K562 (cell line): ENCODE data around the gene GULP1.

Experiments
- EP400 ChIP-seq: fragments of 450-650 bp; IDR thresholded peaks from 2 replicates; pipeline ENCODE4 v1.6.1; 2017; ENCODE audit warnings: antibody characterized with exemption, mild to moderate bottlenecking, moderate library complexity
- MXI1 ChIP-seq: IDR thresholded peaks from 2 replicates; pipeline ENCODE4 v1.6.1; 2011; ENCODE audit warnings: low read depth, mild to moderate bottlenecking, improper control_type of control experiment, low read length
- RBM17 ChIP-seq: fragments of 200-400 bp; formaldehyde crosslinking; IDR thresholded peaks from 2 replicates; pipeline ENCODE4 v1.6.1; 2017; ENCODE audit warnings: low read depth, mild to moderate bottlenecking, low read length, borderline replicate concordance
- TEAD4 ChIP-seq, 2 experiments: sonication (generic) in 1 of 2; formaldehyde crosslinking in 1 of 2; IDR thresholded peaks; 2 replicates each; pipeline versions ENCODE4 v1.6.1 to v1.8.0; 2012 to 2022; ENCODE audit warnings: borderline replicate concordance in 1 of 2, inconsistent platforms in 1 of 2, low read length in 1 of 2, mild to moderate bottlenecking in 1 of 2, missing genetic modification reagents in 1 of 2
- TF ChIP-seq, protein P1 (sequence below), 3 experiments: IDR thresholded peaks in 2 of 3; conservative IDR thresholded peaks in 1 of 3; 2 replicates each; pipeline ENCODE4 v1.5.1; 2011 to 2012; ENCODE audit warnings: low read length in 3 of 3, mild to moderate bottlenecking in 3 of 3, control low read depth in 2 of 3, improper control_type of control experiment in 1 of 3, inconsistent platforms in 1 of 3, low read depth in 1 of 3, mixed read lengths in 1 of 3, moderate library complexity in 1 of 3; ENCODE audit not compliant: insufficient read depth in 2 of 3
- TF ChIP-seq, protein P2 (sequence below): fragments of 450-650 bp; formaldehyde crosslinking; IDR thresholded peaks from 2 replicates; pipeline ENCODE4 v1.4.0; 2020; ENCODE audit warnings: mild to moderate bottlenecking, mixed read lengths

DNA sequence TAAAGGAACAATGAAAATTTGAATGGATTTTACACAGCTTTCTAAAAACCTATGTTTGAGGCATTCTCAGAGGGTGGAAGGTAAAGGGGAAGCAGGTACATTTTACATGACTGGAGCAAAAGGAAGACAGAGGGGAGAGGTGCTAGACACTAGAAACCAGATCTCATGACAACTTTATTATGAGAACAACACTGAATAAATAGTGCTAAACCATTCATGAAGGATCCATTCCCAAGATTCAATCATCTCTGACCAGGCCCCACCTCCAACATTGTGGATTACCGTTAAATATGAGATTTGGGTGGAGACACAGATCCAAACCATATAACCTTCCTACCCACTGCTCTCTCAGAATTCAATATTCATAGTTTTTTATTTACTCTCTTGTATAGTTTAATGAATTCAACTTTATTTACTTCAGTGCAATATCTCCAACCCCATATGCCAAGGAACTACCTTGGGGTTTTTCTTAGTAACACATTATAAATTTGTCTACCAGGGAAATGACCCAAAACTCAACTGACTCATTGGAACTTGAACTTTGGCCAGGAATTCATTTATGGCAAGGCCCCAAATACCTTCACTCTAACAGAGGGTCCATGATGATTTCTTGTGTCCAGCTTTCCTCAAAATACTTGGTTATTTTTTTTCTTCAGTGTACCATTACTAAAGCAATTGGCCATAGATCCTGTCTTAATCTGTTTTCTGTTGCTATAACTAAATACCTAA, 317.8 kb downstream of the GULP1 start:
- TF ChIP-seq, protein P1, sequence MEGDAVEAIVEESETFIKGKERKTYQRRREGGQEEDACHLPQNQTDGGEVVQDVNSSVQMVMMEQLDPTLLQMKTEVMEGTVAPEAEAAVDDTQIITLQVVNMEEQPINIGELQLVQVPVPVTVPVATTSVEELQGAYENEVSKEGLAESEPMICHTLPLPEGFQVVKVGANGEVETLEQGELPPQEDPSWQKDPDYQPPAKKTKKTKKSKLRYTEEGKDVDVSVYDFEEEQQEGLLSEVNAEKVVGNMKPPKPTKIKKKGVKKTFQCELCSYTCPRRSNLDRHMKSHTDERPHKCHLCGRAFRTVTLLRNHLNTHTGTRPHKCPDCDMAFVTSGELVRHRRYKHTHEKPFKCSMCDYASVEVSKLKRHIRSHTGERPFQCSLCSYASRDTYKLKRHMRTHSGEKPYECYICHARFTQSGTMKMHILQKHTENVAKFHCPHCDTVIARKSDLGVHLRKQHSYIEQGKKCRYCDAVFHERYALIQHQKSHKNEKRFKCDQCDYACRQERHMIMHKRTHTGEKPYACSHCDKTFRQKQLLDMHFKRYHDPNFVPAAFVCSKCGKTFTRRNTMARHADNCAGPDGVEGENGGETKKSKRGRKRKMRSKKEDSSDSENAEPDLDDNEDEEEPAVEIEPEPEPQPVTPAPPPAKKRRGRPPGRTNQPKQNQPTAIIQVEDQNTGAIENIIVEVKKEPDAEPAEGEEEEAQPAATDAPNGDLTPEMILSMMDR (IDR thresholded peaks at IDR 0.05 in 2 of 3, conservative IDR thresholded peaks at IDR 0.05 in 1 of 3; ENCODE audit: insufficient read depth in 2 of 3, low read depth in 1 of 3, low read length in 3 of 3), result no peak
- TF ChIP-seq RBM17, result no peak
- TF ChIP-seq, protein P2, sequence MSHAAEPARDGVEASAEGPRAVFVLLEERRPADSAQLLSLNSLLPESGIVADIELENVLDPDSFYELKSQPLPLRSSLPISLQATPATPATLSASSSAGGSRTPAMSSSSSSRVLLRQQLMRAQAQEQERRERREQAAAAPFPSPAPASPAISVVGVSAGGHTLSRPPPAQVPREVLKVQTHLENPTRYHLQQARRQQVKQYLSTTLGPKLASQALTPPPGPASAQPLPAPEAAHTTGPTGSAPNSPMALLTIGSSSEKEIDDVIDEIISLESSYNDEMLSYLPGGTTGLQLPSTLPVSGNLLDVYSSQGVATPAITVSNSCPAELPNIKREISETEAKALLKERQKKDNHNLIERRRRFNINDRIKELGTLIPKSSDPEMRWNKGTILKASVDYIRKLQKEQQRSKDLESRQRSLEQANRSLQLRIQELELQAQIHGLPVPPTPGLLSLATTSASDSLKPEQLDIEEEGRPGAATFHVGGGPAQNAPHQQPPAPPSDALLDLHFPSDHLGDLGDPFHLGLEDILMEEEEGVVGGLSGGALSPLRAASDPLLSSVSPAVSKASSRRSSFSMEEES, result no peak
- no peak for TF ChIP-seq MXI1
- TF ChIP-seq EP400, result no peak
- no peak for TF ChIP-seq TEAD4 (IDR thresholded peaks at IDR 0.05; ENCODE audit: low read length)
- TF ChIP-seq TEAD4 (CRISPR knock-in tag; IDR thresholded peaks at IDR 0.05; ENCODE audit: borderline replicate concordance), result no peak
